ENCODE results near the gene LDAF1.
"Not testable (repeated sequence)": the region's sequence is repeated elsewhere in the genome, so short reads cannot be mapped to it uniquely, and the experiment has no call there.

LDAF1 gene

DNA sequence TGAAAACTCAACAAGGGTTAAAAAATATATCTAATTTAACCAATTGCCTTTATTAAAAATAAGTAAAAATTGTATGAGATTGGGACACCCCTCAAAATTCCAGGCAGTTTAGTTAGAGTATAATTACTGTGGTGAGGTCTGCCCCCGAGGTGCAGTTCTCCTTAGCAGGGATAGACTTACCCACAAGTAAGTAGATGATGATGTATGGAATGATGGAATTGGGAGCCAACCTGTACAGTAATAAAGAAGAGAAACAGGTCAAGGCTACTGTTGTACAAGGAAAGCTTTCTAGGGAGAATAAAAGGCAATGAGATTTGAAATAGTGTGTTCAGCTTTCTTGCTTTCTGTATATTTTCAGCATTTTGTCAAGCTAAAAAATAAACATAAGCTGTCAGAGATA lies 1.8 kb downstream of the LDAF1 start:
- no peak for DNase-seq

- no peak for DNase-seq
These were observed 2.7 kb downstream of the LDAF1 start for GRCh38 chr16:21161211-21161610.

DNA sequence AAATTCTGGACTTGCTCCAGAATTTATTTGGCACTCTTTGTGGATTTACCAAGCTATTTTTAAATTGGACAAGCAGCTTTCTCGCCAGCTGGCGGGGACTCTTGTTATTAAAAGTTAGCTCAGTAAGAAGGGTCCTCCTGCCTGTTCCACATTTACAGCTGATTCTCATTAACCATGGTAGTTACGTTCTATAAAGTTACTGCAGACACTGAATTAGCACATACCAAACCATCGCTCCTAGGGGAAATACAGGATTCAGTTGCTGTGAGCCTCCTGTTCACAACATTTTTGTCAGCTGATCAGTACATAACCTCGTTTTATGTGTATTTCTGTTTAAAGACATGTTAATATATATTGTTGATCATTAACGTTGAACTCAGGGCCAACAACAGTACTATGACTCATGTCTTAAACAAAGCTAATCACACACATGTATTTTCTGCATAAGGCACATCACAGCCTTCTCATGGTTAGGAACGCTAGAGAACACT lies 4.2 kb downstream of the LDAF1 start:
- no peak for DNase-seq

DNA sequence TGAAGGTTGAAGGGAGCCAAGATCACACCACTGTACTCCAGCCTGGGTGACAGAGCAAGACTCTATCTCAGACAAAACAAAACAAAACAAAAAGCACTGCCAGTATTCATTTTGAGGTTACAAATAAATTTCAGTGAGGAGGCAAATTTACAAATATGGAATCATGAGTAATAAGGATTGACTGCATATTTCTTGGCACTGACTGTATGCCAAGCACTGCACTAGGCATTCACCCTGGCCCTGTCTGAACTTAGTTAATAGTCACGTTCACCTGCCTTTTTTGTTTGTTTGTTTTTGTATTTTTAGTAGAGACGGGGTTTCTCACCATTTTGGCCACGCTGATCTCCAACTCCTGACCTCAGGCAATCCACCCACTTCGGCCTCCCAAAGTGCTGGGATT lies 5.1 kb downstream of the LDAF1 start:
- no peak for DNase-seq

DNA sequence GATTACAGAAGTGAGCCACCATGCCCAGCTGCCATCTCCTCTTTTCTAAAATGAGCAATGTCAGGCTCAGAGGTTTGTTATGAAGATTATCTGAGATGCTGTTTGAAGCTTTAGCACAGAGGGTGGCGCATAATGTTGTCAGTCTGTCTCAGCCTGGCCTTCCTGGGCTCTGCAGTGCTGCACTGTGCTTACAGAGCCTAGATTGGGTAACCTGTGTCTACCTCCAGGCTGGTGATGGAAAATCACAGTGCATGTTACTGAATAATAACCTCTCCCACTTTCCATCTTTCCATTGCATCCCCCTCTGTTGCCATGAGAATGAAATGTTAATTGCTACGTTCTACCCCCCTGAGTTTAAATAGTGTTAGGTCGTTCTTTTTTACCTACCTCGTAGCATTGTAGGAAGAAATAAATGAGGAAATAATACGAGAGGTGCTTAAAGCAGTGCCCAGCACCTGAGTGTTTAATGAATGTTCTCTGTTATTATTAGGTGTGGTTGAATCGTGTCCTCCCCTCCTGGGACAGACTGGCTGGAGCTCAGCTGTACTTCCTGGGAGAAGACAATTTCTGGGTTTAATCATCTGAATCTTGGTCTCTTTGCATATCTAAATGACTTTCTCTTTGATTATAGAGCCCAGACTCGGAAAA lies 6.2 kb downstream of the LDAF1 start:
- DNase-seq: no peak

GRCh38 chr16:21166561-21166961 lies 8.1 kb downstream of the LDAF1 start:
- no peak for DNase-seq

GRCh38 chr16:21167360-21167759 lies 8.9 kb downstream of the LDAF1 start:
- DNase-seq: no peak

GRCh38 chr16:21167929-21168602 lies 9.6 kb downstream of the LDAF1 start:
- no peak for DNase-seq

DNA sequence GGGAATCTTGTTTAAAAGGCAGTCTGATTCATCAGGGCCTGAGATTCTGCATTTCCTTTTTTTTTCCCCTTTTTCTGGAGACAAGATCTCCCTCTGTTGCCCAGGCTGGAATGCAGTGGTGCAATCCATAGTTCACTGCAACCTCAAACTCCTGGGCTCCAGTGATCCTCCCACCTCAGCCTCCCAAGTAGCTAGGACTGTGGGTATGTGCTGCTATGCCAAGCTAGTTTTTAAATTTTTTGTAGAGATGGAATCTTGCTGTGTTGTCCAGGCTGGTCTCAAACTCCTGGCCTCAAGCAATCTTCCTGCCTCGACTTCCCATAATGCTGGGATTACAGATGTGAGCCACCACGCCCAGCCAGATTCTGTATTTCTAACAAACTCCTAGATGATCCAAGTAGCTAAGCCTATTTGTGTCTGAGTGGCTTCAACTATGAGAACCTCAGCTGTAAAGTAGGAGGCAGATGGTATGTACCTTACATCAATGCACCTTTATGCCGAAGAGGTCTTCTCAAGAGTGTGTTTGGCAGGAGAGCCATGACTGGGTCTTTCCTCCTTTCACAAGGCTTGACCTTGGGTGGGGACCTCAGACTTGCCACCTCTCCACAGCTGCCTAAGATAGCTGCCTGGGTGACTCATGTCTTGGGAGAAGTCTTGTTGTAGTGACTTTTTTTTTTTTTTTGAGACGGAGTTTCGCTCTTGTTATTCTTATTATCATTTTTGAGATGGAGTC lies 10.9 kb downstream of the LDAF1 start:
- no peak for DNase-seq

DNA sequence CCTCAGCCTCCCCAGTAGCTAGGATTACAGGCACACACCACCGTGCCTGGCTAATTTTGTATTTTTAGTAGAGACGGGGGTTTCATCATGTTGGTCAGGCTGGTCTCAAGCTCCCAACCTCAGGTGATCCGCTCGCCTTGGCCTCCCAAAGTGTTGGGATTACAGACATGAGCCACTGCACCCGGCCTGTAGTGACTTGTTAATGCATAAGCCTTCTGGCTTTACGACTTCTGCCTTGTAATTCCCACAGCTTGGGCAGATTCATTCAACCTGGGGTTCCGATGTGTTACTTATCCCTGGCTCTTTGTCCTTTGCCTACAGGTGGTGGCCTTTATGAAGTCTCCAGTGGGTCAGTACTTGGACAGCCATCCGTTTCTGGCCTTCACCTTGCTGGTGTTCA lies 11.6 kb downstream of the LDAF1 start:
- DNase-seq: not testable (repeated sequence)

DNA sequence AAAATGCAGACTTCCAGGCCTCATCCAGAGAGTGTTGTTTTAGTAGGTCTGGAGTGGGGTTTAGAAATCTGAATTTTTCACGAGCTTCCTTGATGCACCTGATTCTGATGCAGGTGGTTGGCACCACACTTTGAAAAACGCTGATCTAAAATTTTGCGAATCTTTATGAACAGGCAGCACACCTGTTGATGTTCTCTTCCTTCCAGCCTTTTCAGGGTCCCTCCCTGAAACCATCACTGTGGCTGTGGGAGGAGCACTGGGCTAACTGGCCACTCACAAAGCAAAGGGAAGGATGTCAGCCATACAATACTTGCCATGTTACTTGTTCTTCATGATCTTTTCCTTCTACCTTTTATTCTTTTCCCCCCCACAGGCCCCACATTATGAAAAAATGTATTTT lies 14.2 kb downstream of the LDAF1 start:
- no peak for DNase-seq

- DNase-seq: no peak
These were observed 16.9 kb downstream of the LDAF1 start for GRCh38 chr16:21175397-21175796.

GRCh38 chr16:21179126-21179982 lies 20.9 kb downstream of the LDAF1 start:
- DNase-seq: no peak

DNA sequence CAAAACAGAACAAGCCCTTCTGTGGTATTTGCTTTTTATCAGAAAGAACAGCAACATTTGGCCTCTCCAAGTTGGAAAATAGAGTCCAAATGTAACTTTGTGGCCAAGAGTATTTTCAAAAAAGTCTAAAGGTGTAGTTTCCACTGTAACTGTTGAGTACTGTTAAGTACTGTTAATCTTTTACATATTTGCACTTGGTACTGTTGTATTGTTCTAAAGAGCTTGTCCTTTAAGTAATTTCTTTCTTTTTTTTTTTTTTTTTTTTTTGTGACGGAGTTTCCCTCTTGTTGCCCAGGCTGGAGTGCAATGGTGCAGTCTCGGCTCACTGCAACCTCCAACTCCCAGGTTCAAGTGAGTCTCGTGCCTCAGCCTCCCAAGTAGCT lies 21.5 kb downstream of the LDAF1 start:
- DNase-seq: no peak

- no peak for DNase-seq
These were observed 25.5 kb downstream of the LDAF1 start for GRCh38 chr16:21183995-21184394.

- no peak for DNase-seq
These were observed 26.4 kb downstream of the LDAF1 start for GRCh38 chr16:21184834-21185233.

GRCh38 chr16:21185659-21186325 lies 27.3 kb downstream of the LDAF1 start:
- no peak for DNase-seq

DNA sequence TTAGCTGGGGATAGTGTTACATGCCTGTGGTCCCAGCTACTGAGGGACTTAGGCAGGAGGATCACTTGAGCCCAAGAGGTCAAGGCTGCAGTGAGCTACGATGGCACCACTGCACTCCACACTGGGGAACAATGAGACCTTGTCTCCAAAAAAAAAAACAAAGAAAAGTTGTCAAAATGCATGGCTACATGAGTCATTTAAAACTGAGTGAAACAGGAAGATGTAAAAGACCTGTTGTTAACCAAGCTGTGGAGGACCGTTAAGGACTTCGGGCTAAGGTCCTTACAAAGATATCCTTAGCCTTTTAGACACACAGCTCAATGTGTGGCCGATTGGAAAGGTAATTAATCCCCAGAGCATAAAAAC lies 27.8 kb downstream of the LDAF1 start:
- DNase-seq: no peak

- no peak for DNase-seq
These were observed 30.8 kb downstream of the LDAF1 start for GRCh38 chr16:21189311-21189710.

DNA sequence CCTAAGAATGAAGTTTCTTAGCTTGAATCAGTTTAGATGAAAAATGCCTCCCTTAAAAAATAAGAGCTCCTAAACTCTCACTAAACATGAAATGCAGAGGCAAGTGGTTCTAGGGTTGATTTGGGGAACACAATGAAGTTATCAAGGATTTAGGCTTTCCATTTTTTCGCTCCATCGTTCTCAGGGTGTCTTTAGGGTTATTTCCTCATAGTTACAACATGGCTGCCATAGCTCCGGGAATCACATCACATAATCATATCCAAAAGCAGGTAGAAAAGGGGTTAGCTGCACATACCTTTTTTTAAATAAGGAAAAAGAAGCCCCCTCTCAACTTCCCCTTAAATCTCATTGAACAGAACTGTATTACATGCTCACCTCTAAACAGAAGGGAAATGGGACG lies 31.5 kb downstream of the LDAF1 start:
- no peak for DNase-seq

DNA sequence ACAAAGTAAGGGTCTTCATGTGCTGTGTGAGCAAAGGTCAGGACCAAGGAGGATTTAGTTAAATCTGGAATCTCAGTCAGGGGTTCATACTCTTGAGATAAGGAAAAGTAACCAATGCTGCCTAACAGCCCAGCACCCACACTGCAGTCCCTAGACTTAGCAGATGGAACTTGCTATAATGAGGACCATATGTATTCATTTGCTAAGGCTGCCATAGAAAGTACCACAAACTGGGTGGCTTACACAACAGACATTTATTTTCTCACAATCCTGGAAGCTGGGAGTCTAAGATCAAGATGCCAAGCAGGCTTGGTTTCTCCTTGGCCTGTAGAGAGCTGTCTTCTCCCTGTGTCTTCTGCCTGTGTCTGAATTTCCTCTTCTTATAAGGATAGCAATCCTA lies 32.1 kb downstream of the LDAF1 start:
- no peak for DNase-seq

- no peak for DNase-seq
These were observed 34.5 kb downstream of the LDAF1 start for GRCh38 chr16:21192991-21193390.
